SK-N-SH treated with all-trans-retinoic acid at 6 μM for 48 hours (cell line): Measurements from ENCODE around the gene KRR1.
"Not testable (repeated sequence)": the region's sequence is repeated elsewhere in the genome, so short reads cannot be mapped to it uniquely, and the experiment has no call there.

Experiments used
- ATAC-seq: fragments of 200-7000 bp; cut with Tn5 transposase; 3 replicates; pipeline ENCODE4 v1.9.1; 2020; ENCODE audit warnings: mild to moderate bottlenecking, moderate library complexity
- ARNTL ChIP-seq: fragments of 450-650 bp; formaldehyde crosslinking; IDR thresholded peaks from 2 replicates; pipeline ENCODE4 v1.5.0; 2020; ENCODE audit warnings: low read depth, mild to moderate bottlenecking, moderate library complexity, borderline replicate concordance
- BACH2 ChIP-seq: fragments of 250-450 bp; sonication (Bioruptor Pico); IDR thresholded peaks from 2 replicates; pipeline ENCODE4 v1.9.0; 2021; ENCODE audit warnings: mild to moderate bottlenecking, borderline replicate concordance
- CREB5 ChIP-seq: fragments of 250-450 bp; sonication (Bioruptor Pico); IDR thresholded peaks from 2 replicates; pipeline ENCODE4 v1.5.1; 2020; ENCODE audit warnings: low read depth, mild to moderate bottlenecking, moderate library complexity
- CSDC2 ChIP-seq: fragments of 250-450 bp; sonication (Bioruptor Pico); IDR thresholded peaks from 2 replicates; pipeline ENCODE4 v1.5.0; 2020; ENCODE audit warnings: mild to moderate bottlenecking, moderate library complexity
- CSRNP3 ChIP-seq: fragments of 250-450 bp; sonication (Bioruptor Pico); IDR thresholded peaks from 2 replicates; pipeline ENCODE4 v1.5.1; 2021; ENCODE audit warnings: mild to moderate bottlenecking, moderate library complexity
- ESRRG ChIP-seq: fragments of 250-450 bp; sonication (Bioruptor Pico); IDR thresholded peaks from 2 replicates; pipeline ENCODE4 v1.6.1; 2021; ENCODE audit warnings: mild to moderate bottlenecking
- GLIS3 ChIP-seq: fragments of 250-450 bp; sonication (Bioruptor Pico); IDR thresholded peaks from 2 replicates; pipeline ENCODE4 v1.5.0; 2020; ENCODE audit warnings: mild to moderate bottlenecking, moderate library complexity
- ISL1 ChIP-seq: fragments of 250-450 bp; sonication (Bioruptor Pico); IDR thresholded peaks from 2 replicates; pipeline ENCODE4 v2.1.2; 2022; ENCODE audit warnings: mild to moderate bottlenecking, moderate library complexity
- OSR1 ChIP-seq: fragments of 250-450 bp; sonication (Bioruptor Pico); IDR thresholded peaks from 2 replicates; pipeline ENCODE4 v1.8.0; 2022; ENCODE audit warnings: moderate library complexity, mild to moderate bottlenecking, inconsistent platforms
- PATZ1 ChIP-seq: fragments of 250-450 bp; sonication (Bioruptor Pico); IDR thresholded peaks from 2 replicates; pipeline ENCODE4 v1.8.0; 2020; ENCODE audit warnings: mild to moderate bottlenecking, moderate library complexity, borderline replicate concordance
- PPARA ChIP-seq: fragments of 250-450 bp; sonication (Bioruptor Pico); IDR thresholded peaks from 2 replicates; pipeline ENCODE4 v1.5.0; 2020; ENCODE audit warnings: mild to moderate bottlenecking, borderline replicate concordance
- RARB ChIP-seq: fragments of 250-450 bp; sonication (Bioruptor Pico); IDR thresholded peaks from 2 replicates; pipeline ENCODE4 v1.8.0; 2021; ENCODE audit warnings: mild to moderate bottlenecking, moderate library complexity
- SNAI2 ChIP-seq: fragments of 250-450 bp; sonication (Bioruptor Pico); IDR thresholded peaks from 2 replicates; pipeline ENCODE4 v1.5.0; 2020; ENCODE audit warnings: mild to moderate bottlenecking, moderate library complexity
- TCF4 ChIP-seq: fragments of 250-450 bp; sonication (Bioruptor Pico); IDR thresholded peaks from 2 replicates; pipeline ENCODE4 v1.8.0; 2021; ENCODE audit warnings: mild to moderate bottlenecking, moderate library complexity, borderline replicate concordance
- TOX ChIP-seq: fragments of 250-450 bp; sonication (Bioruptor Pico); IDR thresholded peaks from 2 replicates; pipeline ENCODE4 v1.8.0; 2021; ENCODE audit warnings: mild to moderate bottlenecking, moderate library complexity, borderline replicate concordance
- ZFP30 ChIP-seq: fragments of 450-650 bp; formaldehyde crosslinking; IDR thresholded peaks from 2 replicates; pipeline ENCODE4 v1.5.0; 2022; ENCODE audit warnings: mild to moderate bottlenecking, moderate library complexity
- ZNF565 ChIP-seq: fragments of 450-650 bp; formaldehyde crosslinking; conservative IDR thresholded peaks from 2 replicates; pipeline ENCODE4 v1.5.0; 2020; ENCODE audit warnings: low read depth, mild to moderate bottlenecking, moderate library complexity
- ZNF70 ChIP-seq: fragments of 450-650 bp; formaldehyde crosslinking; IDR thresholded peaks from 2 replicates; pipeline ENCODE4 v1.5.0; 2020; ENCODE audit warnings: mild to moderate bottlenecking, moderate library complexity
- ZNF8 ChIP-seq: fragments of 450-650 bp; formaldehyde crosslinking; IDR thresholded peaks from 2 replicates; pipeline ENCODE4 v1.5.0; 2020; ENCODE audit warnings: mild to moderate bottlenecking, moderate library complexity
- TF ChIP-seq, protein P1 (sequence below): fragments of 250-450 bp; sonication (Bioruptor Pico); IDR thresholded peaks from 2 replicates; pipeline ENCODE4 v1.8.0; 2021; ENCODE audit warnings: low read depth, mild to moderate bottlenecking, moderate library complexity, borderline replicate concordance

Gene KRR1

DNA sequence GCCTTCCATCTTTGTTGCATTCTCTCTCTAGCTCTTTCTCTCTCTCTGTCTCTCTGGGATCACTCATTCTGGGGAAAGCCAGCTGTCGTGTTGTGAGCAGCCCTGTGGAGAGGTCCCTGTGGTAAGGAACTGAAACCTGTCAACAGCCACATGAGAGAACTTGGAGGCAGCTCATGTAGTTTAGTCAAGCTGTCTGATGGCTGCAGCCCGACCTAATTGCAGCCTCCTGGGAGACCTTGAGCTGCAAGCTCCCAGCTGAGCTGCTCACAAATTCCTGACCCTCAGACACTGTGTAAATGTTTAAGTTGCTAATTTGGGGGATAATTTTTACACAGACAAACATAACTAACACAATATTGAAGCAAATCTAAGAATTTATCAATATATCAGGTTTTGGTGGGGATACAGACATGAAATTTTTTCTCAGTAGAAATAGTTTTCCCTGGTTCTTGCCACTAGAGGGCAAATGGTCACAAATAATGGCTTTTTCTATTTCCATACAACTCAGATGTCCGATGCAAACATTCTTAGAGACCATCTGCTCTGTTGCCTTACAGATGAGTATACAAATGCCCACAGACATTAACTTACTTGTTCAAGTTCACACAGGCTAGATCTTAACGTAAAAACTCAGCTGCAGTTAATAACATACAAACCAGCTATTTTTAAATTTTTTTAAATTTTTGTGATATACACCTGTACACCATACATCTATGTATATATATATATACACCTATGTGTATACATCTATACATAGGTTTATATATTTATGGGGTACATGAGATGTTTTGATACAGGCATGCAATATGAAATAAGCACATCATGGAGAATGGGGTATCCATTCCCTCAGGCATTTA lies 15.5 kb upstream of the KRR1 start:
- ATAC-seq: peak; percentile 89
- no peak for TF ChIP-seq RARB (CRISPR knock-in tag)
- no peak for TF ChIP-seq CSDC2 (CRISPR knock-in tag)
- no peak for TF ChIP-seq ZNF70
- TF ChIP-seq SNAI2: no peak
- TF ChIP-seq ZFP30: no peak
- no peak for TF ChIP-seq TOX (CRISPR knock-in tag)
- TF ChIP-seq BACH2 (CRISPR knock-in tag): no peak
- no peak for TF ChIP-seq ZNF565 (CRISPR knock-in tag)
- TF ChIP-seq ARNTL: no peak
- TF ChIP-seq, all 23 proteins: peak for 0

DNA sequence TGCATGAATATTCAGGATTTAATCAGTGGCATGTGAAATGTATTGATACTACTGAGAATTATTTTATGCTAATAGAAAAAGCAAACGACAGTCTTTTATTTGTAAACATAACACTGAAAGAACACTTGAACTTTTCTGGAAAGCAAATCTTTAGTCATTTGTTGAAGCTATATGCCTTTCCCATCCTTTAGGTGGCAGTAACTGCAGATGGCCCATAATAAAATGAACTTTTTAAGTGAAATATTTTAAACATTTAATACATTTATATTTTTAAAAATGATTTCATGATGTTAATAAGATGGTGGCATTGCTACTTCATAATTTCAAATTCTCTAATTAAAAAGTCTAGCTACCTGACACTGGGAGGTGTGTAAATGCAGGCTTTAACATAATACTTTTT lies 13.9 kb upstream of the KRR1 start:
- ATAC-seq: no peak

GRCh38 chr12:75522124-75522523 lies 10.7 kb upstream of the KRR1 start:
- ATAC-seq: not testable (repeated sequence)

More for the DNA sequence above, 13.9 kb upstream of the KRR1 start:
- no peak for TF ChIP-seq PATZ1 (CRISPR knock-in tag)
- no peak for TF ChIP-seq TOX (CRISPR knock-in tag)
- TF ChIP-seq ZNF8 (CRISPR knock-in tag): no peak
- no peak for TF ChIP-seq TCF4 (CRISPR knock-in tag)
- TF ChIP-seq ESRRG (CRISPR knock-in tag): no peak
- no peak for TF ChIP-seq CREB5 (CRISPR knock-in tag)
- TF ChIP-seq, protein P1, sequence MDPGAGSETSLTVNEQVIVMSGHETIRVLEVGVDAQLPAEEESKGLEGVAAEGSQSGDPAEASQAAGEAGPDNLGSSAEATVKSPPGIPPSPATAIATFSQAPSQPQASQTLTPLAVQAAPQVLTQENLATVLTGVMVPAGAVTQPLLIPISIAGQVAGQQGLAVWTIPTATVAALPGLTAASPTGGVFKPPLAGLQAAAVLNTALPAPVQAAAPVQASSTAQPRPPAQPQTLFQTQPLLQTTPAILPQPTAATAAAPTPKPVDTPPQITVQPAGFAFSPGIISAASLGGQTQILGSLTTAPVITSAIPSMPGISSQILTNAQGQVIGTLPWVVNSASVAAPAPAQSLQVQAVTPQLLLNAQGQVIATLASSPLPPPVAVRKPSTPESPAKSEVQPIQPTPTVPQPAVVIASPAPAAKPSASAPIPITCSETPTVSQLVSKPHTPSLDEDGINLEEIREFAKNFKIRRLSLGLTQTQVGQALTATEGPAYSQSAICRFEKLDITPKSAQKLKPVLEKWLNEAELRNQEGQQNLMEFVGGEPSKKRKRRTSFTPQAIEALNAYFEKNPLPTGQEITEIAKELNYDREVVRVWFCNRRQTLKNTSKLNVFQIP (CRISPR knock-in tag): no peak
- TF ChIP-seq BACH2 (CRISPR knock-in tag): no peak
- TF ChIP-seq PPARA (CRISPR knock-in tag): no peak
- TF ChIP-seq CSRNP3 (CRISPR knock-in tag): no peak
- TF ChIP-seq OSR1 (CRISPR knock-in tag): no peak

GRCh38 chr12:75521224-75521623 lies 9.8 kb upstream of the KRR1 start:
- ATAC-seq: not testable (repeated sequence)

GRCh38 chr12:75509621-75510020 lies 1.8 kb downstream of the KRR1 start:
- no peak for ATAC-seq
- TF ChIP-seq ZFP30: no peak
- TF ChIP-seq ESRRG (CRISPR knock-in tag): no peak
- no peak for TF ChIP-seq BACH2 (CRISPR knock-in tag)
- no peak for TF ChIP-seq CSRNP3 (CRISPR knock-in tag)
- no peak for TF ChIP-seq ZNF565 (CRISPR knock-in tag)
- no peak for TF ChIP-seq ISL1 (CRISPR knock-in tag)
- no peak for TF ChIP-seq CSDC2 (CRISPR knock-in tag)
- TF ChIP-seq SNAI2: no peak
- TF ChIP-seq TOX (CRISPR knock-in tag): no peak
- TF ChIP-seq, protein P1 (CRISPR knock-in tag): no peak
- TF ChIP-seq GLIS3 (CRISPR knock-in tag): no peak
- TF ChIP-seq CREB5 (CRISPR knock-in tag): no peak
